Mucosa of rectum (tissue), 2 donors: Measurements from ENCODE around the gene RGMB.

Source experiments
- H3K27ac ChIP-seq, 2 donors: one replicate each; pipeline ENCODE4 v1.7.0; 2013; ENCODE audit warnings: inconsistent platforms in 2 of 2, low read depth in 2 of 2, low read length in 2 of 2
- H3K27me3 ChIP-seq, 2 donors: one replicate each; pipeline ENCODE4 v1.7.0; 2013; ENCODE audit warnings: low read length in 2 of 2; ENCODE audit not compliant: control insufficient read depth in 2 of 2, insufficient read depth in 2 of 2
- H3K36me3 ChIP-seq, 2 donors: one replicate each; pipeline ENCODE4 v1.7.0; 2013; ENCODE audit warnings: low read length in 2 of 2; ENCODE audit not compliant: control insufficient read depth in 2 of 2, insufficient read depth in 2 of 2
- H3K4me1 ChIP-seq, 2 donors: one replicate each; pipeline ENCODE4 v1.7.0; 2013; ENCODE audit warnings: low read length in 2 of 2, mild to moderate bottlenecking in 1 of 2; ENCODE audit not compliant: control insufficient read depth in 2 of 2, insufficient read depth in 2 of 2
- H3K4me3 ChIP-seq, 2 donors: one replicate each; pipeline ENCODE4 v1.7.0; 2013; ENCODE audit warnings: low read length in 2 of 2
- H3K9ac ChIP-seq, 2 donors: one replicate each; pipeline ENCODE4 v1.7.0; 2013; ENCODE audit warnings: low read length in 2 of 2, low read depth in 1 of 2, mild to moderate bottlenecking in 1 of 2
- H3K9me3 ChIP-seq, 2 donors: one replicate each; pipeline ENCODE4 v1.7.0; 2013; ENCODE audit warnings: low read length in 2 of 2; ENCODE audit not compliant: control insufficient read depth in 2 of 2
- donor health status: healthy.
- donor health status: Normal muscosa, but diverticular disease.

Gene RGMB

DNA sequence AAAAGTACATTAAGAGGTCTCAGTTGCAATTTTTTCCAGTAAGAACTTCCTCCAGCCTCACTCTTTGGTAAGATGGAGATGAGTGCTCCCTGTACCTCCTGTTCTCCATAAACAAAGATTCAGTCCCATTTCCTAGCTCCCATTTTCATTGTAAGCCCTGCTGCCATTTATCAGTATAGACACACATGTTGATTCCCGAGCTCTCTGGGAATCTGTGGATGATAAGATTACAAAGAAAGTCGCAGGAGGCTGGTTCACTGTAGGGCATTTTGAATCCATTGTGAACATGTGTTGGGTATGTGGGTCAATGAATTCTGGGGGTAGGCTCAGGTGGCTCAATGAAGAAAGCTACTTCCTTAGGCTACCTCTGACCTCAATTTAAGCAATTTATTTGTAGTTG, 36.7 kb downstream of the RGMB start:
- H3K9ac ChIP-seq: no peak overlapping the region
- H3K9me3 ChIP-seq: peaks cover 0 to 8% of the 10 kb centered on the region in 2 donors
- no peak overlapping the region for H3K4me3 ChIP-seq
- H3K36me3 ChIP-seq: no peaks in the 10 kb centered on the region
- H3K27me3 ChIP-seq: no peaks in the 10 kb centered on the region
- no peak overlapping the region for H3K27ac ChIP-seq
- no peaks in the 10 kb centered on the region for H3K4me1 ChIP-seq

DNA sequence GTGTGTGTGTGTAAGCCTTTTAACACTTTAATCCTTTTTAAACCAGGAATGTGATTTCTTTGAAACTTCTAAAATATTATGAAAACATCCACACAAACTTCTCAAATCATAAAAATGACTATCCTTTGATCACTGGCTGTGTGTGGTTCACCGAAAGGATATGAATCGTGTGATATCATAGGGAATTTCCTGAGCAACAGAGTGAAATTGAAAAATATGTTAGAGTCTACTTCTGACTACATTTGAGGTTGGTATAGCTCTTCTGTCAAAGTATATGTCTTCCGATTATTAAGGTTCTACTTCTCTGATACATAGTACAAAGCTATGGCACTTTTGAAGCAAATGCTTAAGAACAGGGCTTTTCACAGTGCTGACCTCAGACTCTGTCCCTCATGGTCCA, 40.3 kb downstream of the RGMB start:
- H3K27ac ChIP-seq: no peak overlapping the region
- no peaks in the 10 kb centered on the region for H3K27me3 ChIP-seq
- no peak overlapping the region for H3K4me3 ChIP-seq
- no peaks in the 10 kb centered on the region for H3K36me3 ChIP-seq
- H3K9me3 ChIP-seq: no peaks in the 10 kb centered on the region
- H3K4me1 ChIP-seq: no peaks in the 10 kb centered on the region
- H3K9ac ChIP-seq: no peak overlapping the region

DNA sequence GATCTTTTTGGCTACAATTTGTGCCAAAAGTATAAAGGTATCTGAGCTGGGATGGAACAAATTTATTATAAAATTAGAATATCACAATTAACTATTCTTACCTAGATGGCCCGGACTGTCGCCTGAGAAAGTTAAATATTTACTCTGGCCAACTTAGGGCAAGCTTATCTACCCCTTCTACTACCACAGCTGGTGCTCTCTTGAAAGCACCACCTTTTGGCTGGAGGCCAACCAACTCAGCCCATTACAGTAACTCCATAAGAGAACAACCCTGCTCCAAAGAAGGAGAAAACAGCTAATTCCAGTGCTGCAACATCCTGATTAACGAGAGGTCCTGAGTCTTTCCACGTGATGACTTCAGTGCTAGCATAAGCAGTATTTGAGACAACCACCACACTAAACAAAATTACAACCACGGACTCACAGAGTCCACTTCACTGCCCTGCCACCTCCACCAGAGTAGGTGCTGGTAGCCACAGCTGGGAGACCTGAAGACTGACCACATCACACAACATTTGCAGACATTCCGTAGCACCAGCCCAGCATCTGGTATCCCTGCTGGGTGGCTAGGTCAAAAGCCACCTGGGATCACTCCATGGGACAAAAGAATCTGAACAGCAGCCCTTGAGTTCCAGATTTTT, 43.2 kb downstream of the RGMB start:
- Histone ChIP-seq H3K4me1 (no peaks in the 10 kb centered on the region), H3K9me3 (no peaks in the 10 kb centered on the region), H3K27me3 (no peaks in the 10 kb centered on the region), H3K4me3 (no peak overlapping the region), H3K27ac (no peak overlapping the region), H3K36me3 (no peaks in the 10 kb centered on the region), H3K9ac (no peak overlapping the region)

- no peaks in the 10 kb centered on the region for H3K36me3 ChIP-seq
These were observed 52.3 kb downstream of the RGMB start for GRCh38 chr5:98825582-98826375.

GRCh38 chr5:98827161-98827560, 53.7 kb downstream of the RGMB start:
- H3K27me3 ChIP-seq: no peaks in the 10 kb centered on the region
- H3K4me1 ChIP-seq: no peaks in the 10 kb centered on the region
- H3K4me3 ChIP-seq: no peak overlapping the region
- no peaks in the 10 kb centered on the region for H3K36me3 ChIP-seq
- H3K9ac ChIP-seq: no peak overlapping the region
- H3K27ac ChIP-seq: no peak overlapping the region
- no peaks in the 10 kb centered on the region for H3K9me3 ChIP-seq

More at GRCh38 chr5:98825582-98826375, 52.3 kb downstream of the RGMB start:
- Histone ChIP-seq H3K27ac (no peak overlapping the region), H3K4me3 (no peak overlapping the region), H3K9ac (no peak overlapping the region), H3K9me3 (no peaks in the 10 kb centered on the region), H3K27me3 (no peaks in the 10 kb centered on the region), H3K4me1 (no peaks in the 10 kb centered on the region)

- Histone ChIP-seq H3K27ac (no peak overlapping the region), H3K9me3 (no peaks in the 10 kb centered on the region), H3K4me1 (no peaks in the 10 kb centered on the region), H3K36me3 (no peaks in the 10 kb centered on the region), H3K27me3 (no peaks in the 10 kb centered on the region), H3K9ac (no peak overlapping the region), H3K4me3 (no peak overlapping the region)
These were observed 54.3 kb downstream of the RGMB start for GRCh38 chr5:98827588-98828284.

- Histone ChIP-seq H3K9me3 (no peaks in the 10 kb centered on the region), H3K9ac (no peak overlapping the region), H3K27me3 (no peaks in the 10 kb centered on the region), H3K4me3 (no peak overlapping the region), H3K27ac (no peak overlapping the region), H3K36me3 (no peaks in the 10 kb centered on the region), H3K4me1 (no peaks in the 10 kb centered on the region)
These were observed 62.7 kb downstream of the RGMB start for GRCh38 chr5:98836175-98836574.

DNA sequence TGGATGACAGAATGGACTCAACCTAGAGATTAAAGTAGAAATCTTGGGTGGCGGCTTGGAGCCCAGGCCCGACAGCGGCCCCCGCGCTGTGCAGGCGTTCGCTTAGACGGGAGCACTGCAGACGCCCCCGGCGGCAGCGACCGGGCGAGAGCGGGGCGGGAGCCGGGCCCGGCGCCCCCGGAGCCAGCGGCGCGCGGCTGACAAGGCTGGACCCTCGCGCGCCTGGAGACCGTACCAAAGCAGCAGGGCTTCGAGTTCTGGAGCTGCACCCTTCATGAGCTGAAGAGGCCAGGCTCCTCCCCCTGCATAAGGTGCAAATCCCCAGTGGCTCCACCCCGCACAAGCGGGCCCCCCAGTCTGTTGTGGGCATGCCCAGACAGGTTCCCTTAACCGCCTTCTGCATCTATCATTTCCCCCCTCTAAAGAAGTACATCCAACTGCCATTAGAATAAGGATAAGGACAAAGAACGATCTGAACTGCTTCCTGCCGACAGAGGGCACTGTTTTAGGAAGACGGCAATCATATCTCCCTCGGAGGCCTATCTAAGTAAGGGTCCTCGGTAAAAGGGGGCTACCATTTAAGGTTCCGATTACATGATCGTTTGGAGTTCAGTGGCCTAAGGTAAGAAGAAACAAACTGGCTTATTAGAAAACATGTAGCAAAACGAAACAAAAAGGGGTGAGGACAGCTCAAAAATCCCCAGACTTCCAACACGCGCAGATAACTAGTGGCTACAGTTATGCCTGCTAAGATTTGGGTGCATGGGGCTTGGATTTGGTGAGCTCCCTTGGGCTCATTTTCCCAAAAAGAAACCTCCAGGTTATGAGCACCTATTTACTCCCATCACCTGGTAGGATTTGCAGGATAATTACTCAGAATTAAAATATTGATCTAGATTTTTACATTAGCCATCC, 66.3 kb downstream of the RGMB start:
- H3K4me3 ChIP-seq: peak overlapping the region; percentile 6 to 23
- peaks cover 0 to 3% of the 10 kb centered on the region in 2 donors for H3K9me3 ChIP-seq
- H3K27ac ChIP-seq: no peak overlapping the region
- no peaks in the 10 kb centered on the region for H3K27me3 ChIP-seq
- no peak overlapping the region for H3K9ac ChIP-seq
- H3K4me1 ChIP-seq: no peaks in the 10 kb centered on the region
- H3K36me3 ChIP-seq: no peaks in the 10 kb centered on the region

DNA sequence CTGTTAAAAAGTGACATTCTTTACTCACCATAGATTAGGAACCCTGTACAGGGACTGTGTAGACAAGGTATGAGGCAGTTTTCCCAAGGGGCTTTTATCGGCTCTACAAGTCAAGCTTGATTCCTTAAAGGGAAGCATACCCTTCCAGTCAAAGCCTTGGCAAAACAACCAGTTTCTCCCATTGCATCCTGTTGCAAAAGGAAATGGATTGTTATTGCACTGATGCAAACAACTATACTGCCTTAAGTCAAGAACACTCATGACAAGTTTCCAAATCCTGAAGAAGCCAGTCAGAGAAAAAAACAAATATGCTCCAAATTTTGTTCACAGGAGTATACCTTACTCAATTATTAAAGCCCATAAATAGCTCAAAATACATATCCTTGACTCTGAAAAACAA, 67.5 kb downstream of the RGMB start:
- H3K9ac ChIP-seq: no peak overlapping the region
- H3K4me1 ChIP-seq: no peaks in the 10 kb centered on the region
- H3K36me3 ChIP-seq: no peaks in the 10 kb centered on the region
- H3K9me3 ChIP-seq: peaks cover 0 to 3% of the 10 kb centered on the region in 2 donors
- H3K4me3 ChIP-seq: no peak overlapping the region
- no peaks in the 10 kb centered on the region for H3K27me3 ChIP-seq
- no peak overlapping the region for H3K27ac ChIP-seq
